NCI-H748 (cell line): ENCODE results near the gene TLR10.
"Not testable (repeated sequence)": the region's sequence is repeated elsewhere in the genome, so short reads cannot be mapped to it uniquely, and the experiment has no call there.

ENCODE experiments used
- DNase-seq: peaks from one replicate; lab custom pipeline; 2025; ENCODE audit not compliant: unreplicated experiment; lab: John Stamatoyannopoulos, UW

TLR10 gene

GRCh38 chr4:38802561-38803355 lies 20.0 kb upstream of the TLR10 start:
- no peak for DNase-seq

- no peak for DNase-seq
These were observed 18.2 kb upstream of the TLR10 start for GRCh38 chr4:38800961-38801450.

- DNase-seq: no peak
These were observed 17.6 kb upstream of the TLR10 start for GRCh38 chr4:38800366-38800765.

- no peak for DNase-seq
These were observed 12.3 kb upstream of the TLR10 start for GRCh38 chr4:38795087-38795486.

- no peak for DNase-seq
These were observed 11.3 kb upstream of the TLR10 start for GRCh38 chr4:38794051-38794450.

DNA sequence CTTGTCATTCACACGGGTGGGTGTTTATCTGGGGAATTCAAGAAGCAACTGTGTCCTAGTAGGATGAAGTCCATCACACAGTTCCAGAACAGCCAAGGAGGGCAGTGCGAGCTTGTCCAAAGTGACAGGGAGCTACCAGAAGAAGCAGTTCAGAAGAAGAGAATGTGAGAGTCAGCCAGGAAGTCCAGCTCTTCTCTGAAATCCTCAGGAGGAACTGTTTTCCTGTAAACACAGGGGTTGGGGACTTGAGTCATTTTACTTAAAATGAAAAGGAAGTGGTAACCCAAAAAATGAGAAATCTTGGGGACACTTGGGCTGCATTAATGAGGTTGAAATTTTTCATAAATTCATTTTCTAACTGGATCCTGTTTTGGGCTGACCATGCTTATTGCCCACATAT lies 8.2 kb upstream of the TLR10 start:
- no peak for DNase-seq

GRCh38 chr4:38788317-38788716 lies 5.5 kb upstream of the TLR10 start:
- DNase-seq: no peak

DNA sequence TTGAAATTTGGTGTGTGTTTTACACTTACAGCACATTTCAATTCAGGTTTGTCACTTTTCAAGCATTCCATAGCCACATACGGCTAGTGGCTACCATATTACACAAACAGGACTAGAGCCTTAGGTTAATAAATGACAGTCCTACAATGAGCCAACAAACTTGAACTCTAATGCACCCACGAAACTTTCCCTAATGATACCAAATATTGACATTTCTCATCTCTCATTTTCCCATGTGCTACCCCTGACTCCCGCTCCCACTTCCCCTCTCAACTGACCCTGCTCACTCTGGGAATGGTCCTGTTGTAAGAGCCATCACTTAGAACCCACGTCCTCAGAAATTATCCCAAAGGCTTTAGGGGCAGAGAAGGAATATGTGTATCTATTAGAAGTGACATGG lies 4.9 kb upstream of the TLR10 start:
- DNase-seq: no peak

DNA sequence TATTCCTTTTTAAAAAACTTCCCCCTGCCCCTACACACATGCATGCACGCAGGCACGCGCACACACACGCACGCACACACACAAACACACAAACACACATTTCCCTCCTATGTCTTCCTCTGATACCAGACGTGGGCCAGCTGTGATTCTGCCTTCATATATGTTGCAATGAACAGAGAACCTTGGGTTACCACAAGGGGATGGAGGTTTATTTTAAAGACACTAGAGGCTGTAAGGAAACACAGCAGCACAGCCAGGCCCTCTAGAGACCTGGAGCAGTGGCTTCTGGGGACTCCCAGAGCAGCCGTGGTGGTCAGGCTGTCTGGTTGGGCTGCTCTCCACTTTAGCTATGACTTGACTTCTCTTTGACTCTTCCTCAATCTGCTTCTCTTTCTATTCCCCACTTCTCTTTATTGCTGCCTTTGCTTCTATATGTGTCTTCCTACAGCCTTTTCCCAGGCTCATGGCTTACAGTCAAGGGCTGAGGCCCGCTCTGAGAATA lies 3.2 kb upstream of the TLR10 start:
- no peak for DNase-seq

DNA sequence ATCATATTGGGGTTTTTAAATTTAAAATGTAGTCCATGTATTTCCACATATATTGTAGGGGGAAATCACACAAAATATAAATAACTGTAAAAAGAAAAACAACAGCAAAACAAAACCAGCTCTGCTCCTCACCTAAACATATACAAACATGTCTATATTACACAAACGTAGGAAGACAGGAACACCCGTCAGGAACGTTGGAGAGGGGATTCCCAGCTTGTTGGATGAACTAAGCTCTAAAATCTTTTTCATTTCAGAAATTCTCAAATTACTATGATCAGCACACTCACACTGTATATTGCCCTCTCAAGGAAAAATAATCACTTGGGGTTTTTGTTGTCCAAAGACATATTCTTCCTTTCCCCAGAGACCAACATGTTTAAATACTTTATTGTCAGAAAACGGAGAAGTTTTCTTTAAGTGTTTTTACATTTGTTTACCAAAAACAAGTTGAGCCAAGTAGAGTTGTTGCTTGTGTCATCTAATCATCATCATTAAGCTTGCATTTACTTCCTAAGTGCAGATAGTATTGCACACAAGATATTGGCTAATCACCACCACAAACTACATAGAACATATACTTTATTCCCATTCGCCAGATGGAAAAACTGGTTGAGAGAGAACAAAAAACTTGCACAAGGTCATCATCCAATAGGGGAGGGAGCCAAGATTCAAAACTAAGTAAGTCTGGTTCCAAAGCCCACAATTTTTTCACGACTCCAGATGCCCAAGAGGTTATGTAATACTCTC lies 2.4 kb upstream of the TLR10 start:
- no peak for DNase-seq

DNA sequence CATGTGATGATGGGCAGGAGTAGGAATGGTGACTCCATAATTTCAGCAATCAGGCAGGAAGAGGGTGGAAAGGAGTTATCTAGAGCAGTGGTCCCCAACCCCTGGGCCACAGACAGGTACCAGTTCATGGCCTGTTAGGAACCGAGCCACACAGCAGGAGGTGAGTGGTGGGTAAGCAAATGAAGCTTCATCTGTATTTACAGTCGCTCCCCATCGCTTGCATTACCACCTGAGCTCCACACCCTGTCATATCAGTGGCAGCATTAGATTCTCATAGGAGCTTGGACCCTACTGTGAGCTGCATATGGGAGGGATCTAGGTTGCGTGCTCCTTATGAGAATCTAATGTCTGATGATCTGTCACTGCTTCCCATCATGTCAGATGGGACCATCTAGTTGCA lies 1.4 kb upstream of the TLR10 start:
- DNase-seq: no peak

- DNase-seq: no peak
These were observed 295 bp upstream of the TLR10 start for GRCh38 chr4:38783109-38783460.

GRCh38 chr4:38781854-38782261 lies 932 bp downstream of the TLR10 start:
- no peak for DNase-seq

DNA sequence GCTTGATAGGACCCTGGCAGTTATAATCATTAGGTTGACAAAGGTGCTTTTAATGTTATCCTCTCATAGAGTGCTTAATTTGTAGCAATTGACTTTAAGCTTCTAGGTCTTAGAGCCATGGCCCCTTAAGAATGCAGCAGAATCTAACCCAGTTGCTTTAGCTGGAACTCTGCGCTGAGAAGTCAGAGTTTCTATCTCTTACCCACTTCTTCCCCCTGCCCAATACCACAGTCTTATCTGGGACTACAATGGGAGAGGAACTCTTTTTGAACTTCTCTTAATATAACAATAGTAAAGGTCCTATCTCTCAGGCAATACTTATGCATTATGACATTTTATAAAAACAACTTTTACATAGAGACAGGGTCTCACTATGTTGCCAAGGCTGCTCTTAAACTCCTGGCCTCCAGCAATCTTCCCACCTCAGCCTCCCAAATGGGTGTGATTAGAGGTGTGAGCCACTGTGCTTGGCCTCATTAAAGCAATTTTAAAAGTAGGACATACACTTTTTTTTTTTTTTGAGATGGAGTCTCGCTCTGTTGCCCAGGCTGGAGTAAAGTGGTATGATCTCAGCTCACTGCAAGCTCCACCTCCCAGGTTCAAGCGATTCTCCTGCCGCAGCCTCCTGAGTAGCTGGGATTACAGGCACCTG lies 1.8 kb downstream of the TLR10 start:
- DNase-seq: no peak

DNA sequence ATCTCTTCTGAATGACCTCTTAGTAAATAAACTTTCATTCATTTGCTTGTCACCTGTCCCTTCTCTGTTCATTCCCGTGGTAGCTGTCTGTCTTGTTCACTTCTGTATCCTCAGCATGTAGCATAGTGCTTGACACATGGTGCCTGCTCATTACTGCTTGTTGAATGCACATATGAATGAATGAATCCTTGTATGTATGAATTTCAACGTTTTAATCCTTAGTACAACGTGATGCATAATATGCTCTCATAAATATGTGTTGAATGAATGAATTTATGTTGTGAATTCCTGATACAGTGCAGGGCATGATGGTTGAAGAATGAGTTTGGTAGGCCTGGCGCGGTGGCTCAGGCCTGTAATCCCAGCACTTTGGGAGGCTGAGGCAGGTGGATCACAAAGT lies 3.0 kb downstream of the TLR10 start:
- no peak for DNase-seq

GRCh38 chr4:38777925-38778324 lies 4.9 kb downstream of the TLR10 start:
- not testable (repeated sequence) for DNase-seq

- no peak for DNase-seq
These were observed 7.5 kb downstream of the TLR10 start for GRCh38 chr4:38775326-38775725.

DNA sequence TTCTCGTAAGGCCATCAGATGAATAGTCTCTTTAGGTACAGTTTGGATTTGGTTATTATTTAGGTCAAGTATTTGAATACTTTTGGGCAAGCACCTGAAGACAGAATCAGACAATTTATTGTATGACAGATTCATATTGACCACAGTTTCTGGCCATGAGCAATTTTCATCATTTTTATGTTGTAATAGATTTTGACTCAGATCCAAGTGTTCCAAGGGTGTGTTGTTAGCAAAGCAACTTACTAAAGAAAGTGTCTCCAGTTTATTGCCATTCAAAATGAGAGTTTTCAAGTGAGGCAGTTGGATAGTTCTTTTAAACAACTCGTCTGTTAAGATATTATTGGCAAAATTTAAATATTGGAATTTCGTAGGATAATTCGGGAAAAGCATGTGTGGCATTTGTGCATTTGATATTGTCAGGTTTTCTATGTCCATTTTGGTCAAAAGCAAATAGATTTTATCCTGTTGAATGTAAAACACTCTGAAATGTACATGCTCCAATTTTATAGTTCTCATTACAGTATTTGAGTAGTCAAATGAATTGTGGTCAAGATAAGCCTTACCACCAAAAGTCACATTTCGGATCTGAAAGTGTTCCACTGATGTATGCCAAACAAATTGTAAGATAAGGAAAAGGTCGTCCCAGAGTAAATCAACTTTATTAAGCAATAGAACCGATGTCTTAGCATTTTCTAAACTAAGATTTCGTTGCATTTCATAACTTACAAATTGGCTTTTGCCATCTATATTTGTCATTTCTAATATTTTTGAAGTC lies 8.4 kb downstream of the TLR10 start:
- DNase-seq: no peak

- not testable (repeated sequence) for DNase-seq
These were observed 12.5 kb downstream of the TLR10 start for GRCh38 chr4:38770281-38770680.

DNA sequence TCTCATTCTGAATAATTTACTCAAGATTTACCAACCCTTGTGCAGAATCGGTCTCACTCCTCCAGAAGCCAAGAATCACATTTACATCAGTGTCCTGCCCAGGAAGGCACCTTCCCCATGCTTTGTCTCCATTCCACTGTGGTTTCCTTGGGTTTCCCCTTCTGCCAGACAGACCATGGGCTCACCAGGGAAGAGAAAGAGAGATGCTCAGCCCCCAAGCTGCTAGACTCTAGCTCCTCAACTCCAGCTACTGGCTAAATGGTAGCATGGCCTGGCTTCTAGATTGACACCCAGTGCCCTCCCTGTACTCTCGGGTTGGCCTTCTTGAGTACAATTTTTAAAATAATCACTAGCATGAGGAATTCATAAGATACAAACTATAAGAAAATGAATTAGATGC lies 12.9 kb downstream of the TLR10 start:
- DNase-seq: no peak

DNA sequence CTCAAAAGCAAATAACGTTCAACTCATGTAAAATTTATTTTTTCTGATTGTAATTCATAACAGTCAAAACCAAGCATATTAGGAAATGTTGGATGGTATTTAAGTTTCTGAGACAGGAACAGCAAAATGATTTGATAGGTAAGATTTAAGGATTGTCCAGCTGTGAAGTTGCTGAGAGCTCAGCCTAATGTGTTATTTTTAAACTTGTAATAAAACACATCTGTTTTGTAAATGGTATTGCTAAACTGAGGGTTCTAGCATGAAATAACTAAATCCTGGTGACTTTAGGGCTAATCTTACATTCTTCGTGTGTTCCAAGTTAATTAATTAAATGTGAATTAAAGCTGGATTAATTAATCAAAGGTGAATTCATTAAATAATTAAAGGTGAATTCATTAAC lies 13.3 kb downstream of the TLR10 start:
- no peak for DNase-seq
